ENCODE measurements around the gene FBXL15. TPM values are rescaled to one million over a fixed set of nuclear protein-coding genes. Genes with fewer than 3 reads are reported as not detected.

FBXL15 gene
- total and polyA plus RNA-seq, 2 of the 13 experiments (the other 11 are each of a cell fraction or from before 2014, with no cell fraction given), result 4.3 to 8.3 TPM

DNA sequence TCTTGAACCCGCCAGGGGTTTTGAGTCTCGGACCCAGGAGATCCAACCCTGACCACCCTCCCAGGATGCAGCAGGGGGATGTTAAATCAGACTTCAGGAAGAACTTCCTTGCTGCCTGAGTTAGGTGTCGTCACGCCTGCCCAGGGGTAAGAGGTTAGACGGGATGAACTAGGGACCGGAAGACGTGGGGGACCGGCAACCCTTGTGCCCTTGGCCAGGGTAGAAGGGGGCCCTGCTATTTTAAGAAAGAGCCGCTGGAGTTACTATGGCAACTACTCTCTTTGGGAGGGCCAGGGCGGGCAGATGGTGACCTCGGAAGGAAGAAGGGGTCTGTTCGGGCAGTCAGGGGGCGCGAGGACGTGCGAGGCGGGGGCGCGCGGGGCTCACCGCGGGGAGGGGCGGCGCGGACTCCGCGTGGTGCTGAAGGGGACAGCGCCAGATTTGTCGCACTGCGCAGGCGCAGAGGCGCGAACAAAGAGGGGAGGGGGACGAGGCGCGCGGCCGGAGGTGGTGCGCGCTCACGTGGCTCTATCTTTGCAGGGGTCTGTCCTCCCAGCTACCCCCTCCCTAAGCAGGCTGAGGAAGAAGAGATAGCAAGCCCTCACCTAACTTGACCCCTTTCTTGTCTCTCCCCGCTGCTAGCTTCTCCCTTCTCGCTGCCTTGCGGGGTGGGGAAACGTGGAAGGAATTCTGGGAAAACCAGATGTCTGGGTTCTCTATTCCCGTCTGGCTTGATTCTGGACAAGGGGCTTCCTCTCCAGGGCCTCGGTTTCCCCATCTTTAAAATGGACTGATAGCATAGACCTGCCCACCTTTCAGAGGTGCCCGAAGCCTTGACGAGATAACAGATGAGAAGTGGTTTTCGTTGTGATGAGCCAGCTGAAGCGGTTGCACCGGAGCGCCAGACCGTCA is 1.1 kb upstream of the FBXL15 start (continued):
- TF ChIP-seq ZMYM4 (CRISPR knock-in tag; IDR thresholded peaks at IDR 0.05) (0 out of 2 replicates have a peak, but pooled peaks have one; percentile 44), ZNF101 (CRISPR knock-in tag; IDR thresholded peaks at IDR 0.05; ENCODE audit: borderline replicate concordance, low read depth) (no peak), ZSCAN9 (CRISPR knock-in tag; IDR thresholded peaks at IDR 0.05; ENCODE audit: borderline replicate concordance) (peak; percentile 89; the same call in 1 of the 2 replicates), ZNF546 (CRISPR knock-in tag; conservative IDR thresholded peaks at IDR 0.05) (no peak), SKI (IDR thresholded peaks at IDR 0.05; ENCODE audit: partially characterized antibody) (no peak), ZNF761 (CRISPR knock-in tag; conservative IDR thresholded peaks at IDR 0.05) (0 out of 2 replicates have a peak, but pooled peaks have one; percentile 46), ZNF12 (CRISPR knock-in tag; IDR thresholded peaks at IDR 0.05) (0 out of 2 replicates have a peak, but pooled peaks have one; percentile 25), SIX4 (CRISPR knock-in tag; IDR thresholded peaks at IDR 0.05) (no peak), ZNF17 (CRISPR knock-in tag; IDR thresholded peaks at IDR 0.05) (no peak), RAD51 (IDR thresholded peaks at IDR 0.05; ENCODE audit: borderline replicate concordance) (no peak), ZBTB8A (CRISPR knock-in tag; IDR thresholded peaks at IDR 0.05; ENCODE audit: borderline replicate concordance, low read depth) (no peak), ZNF615 (CRISPR knock-in tag; IDR thresholded peaks at IDR 0.05; ENCODE audit: borderline replicate concordance) (no peak), RXRA (CRISPR knock-in tag; IDR thresholded peaks at IDR 0.05) (peak; percentile 22; the same call in 1 of the 2 replicates), HHEX (CRISPR knock-in tag; IDR thresholded peaks at IDR 0.05) (no peak), SOX6 (IDR thresholded peaks at IDR 0.05) (no peak), SOX6 (CRISPR knock-in tag; IDR thresholded peaks at IDR 0.05) (0 out of 2 replicates have a peak, but pooled peaks have one; percentile 9)
- TF ChIP-seq, protein P1, sequence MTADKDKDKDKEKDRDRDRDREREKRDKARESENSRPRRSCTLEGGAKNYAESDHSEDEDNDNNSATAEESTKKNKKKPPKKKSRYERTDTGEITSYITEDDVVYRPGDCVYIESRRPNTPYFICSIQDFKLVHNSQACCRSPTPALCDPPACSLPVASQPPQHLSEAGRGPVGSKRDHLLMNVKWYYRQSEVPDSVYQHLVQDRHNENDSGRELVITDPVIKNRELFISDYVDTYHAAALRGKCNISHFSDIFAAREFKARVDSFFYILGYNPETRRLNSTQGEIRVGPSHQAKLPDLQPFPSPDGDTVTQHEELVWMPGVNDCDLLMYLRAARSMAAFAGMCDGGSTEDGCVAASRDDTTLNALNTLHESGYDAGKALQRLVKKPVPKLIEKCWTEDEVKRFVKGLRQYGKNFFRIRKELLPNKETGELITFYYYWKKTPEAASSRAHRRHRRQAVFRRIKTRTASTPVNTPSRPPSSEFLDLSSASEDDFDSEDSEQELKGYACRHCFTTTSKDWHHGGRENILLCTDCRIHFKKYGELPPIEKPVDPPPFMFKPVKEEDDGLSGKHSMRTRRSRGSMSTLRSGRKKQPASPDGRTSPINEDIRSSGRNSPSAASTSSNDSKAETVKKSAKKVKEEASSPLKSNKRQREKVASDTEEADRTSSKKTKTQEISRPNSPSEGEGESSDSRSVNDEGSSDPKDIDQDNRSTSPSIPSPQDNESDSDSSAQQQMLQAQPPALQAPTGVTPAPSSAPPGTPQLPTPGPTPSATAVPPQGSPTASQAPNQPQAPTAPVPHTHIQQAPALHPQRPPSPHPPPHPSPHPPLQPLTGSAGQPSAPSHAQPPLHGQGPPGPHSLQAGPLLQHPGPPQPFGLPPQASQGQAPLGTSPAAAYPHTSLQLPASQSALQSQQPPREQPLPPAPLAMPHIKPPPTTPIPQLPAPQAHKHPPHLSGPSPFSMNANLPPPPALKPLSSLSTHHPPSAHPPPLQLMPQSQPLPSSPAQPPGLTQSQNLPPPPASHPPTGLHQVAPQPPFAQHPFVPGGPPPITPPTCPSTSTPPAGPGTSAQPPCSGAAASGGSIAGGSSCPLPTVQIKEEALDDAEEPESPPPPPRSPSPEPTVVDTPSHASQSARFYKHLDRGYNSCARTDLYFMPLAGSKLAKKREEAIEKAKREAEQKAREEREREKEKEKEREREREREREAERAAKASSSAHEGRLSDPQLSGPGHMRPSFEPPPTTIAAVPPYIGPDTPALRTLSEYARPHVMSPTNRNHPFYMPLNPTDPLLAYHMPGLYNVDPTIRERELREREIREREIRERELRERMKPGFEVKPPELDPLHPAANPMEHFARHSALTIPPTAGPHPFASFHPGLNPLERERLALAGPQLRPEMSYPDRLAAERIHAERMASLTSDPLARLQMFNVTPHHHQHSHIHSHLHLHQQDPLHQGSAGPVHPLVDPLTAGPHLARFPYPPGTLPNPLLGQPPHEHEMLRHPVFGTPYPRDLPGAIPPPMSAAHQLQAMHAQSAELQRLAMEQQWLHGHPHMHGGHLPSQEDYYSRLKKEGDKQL (CRISPR knock-in tag; IDR thresholded peaks at IDR 0.05; ENCODE audit: low read depth), result no peak
- TF ChIP-seq, protein P2, sequence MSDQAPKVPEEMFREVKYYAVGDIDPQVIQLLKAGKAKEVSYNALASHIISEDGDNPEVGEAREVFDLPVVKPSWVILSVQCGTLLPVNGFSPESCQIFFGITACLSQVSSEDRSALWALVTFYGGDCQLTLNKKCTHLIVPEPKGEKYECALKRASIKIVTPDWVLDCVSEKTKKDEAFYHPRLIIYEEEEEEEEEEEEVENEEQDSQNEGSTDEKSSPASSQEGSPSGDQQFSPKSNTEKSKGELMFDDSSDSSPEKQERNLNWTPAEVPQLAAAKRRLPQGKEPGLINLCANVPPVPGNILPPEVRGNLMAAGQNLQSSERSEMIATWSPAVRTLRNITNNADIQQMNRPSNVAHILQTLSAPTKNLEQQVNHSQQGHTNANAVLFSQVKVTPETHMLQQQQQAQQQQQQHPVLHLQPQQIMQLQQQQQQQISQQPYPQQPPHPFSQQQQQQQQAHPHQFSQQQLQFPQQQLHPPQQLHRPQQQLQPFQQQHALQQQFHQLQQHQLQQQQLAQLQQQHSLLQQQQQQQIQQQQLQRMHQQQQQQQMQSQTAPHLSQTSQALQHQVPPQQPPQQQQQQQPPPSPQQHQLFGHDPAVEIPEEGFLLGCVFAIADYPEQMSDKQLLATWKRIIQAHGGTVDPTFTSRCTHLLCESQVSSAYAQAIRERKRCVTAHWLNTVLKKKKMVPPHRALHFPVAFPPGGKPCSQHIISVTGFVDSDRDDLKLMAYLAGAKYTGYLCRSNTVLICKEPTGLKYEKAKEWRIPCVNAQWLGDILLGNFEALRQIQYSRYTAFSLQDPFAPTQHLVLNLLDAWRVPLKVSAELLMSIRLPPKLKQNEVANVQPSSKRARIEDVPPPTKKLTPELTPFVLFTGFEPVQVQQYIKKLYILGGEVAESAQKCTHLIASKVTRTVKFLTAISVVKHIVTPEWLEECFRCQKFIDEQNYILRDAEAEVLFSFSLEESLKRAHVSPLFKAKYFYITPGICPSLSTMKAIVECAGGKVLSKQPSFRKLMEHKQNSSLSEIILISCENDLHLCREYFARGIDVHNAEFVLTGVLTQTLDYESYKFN (CRISPR knock-in tag; conservative IDR thresholded peaks at IDR 0.05), result peak; percentile 26; the same call in 1 of the 2 replicates
- TF ChIP-seq, protein P3, sequence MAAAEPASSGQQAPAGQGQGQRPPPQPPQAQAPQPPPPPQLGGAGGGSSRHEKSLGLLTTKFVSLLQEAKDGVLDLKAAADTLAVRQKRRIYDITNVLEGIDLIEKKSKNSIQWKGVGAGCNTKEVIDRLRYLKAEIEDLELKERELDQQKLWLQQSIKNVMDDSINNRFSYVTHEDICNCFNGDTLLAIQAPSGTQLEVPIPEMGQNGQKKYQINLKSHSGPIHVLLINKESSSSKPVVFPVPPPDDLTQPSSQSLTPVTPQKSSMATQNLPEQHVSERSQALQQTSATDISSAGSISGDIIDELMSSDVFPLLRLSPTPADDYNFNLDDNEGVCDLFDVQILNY (CRISPR knock-in tag; conservative IDR thresholded peaks at IDR 0.05), result no peak

Measured in HepG2 (cell line).